ENCODE data around the gene TTC7B.

DNA sequence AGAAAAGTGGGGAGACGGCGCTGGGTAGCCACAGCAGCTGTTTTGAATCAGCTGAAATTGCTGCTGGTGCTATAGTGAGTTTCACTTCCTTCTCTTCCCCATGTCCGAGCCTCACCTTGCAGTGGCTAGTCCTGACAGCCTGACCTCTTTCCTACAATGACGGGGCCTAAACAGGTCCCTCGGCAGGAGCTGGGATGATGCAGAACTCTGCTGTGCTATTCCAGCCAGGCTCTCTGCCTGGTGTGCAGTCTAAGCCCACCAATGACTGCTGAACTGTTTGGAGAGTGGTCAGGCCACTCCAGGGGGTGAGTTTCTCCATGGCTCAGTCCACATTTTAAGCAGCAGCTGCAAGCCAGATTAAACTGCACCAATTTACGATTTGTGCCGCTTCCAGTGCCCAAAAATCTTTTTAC lies 207.3 kb downstream of the TTC7B start:
- TF ChIP-seq EP300 (IDR thresholded peaks at IDR 0.05; ENCODE audit: low read depth in 2 of 2, low read length in 2 of 2) (no peak), EP300 (CRISPR knock-in tag; IDR thresholded peaks at IDR 0.05; ENCODE audit: borderline replicate concordance) (no peak), CEBPG (CRISPR knock-in tag; IDR thresholded peaks at IDR 0.05) (no peak), FOXA3 (CRISPR knock-in tag; IDR thresholded peaks at IDR 0.05) (no peak), NONO (IDR thresholded peaks at IDR 0.05) (no peak), NONO (CRISPR knock-in tag; conservative IDR thresholded peaks at IDR 0.05) (no peak)
- TF ChIP-seq, protein P1, sequence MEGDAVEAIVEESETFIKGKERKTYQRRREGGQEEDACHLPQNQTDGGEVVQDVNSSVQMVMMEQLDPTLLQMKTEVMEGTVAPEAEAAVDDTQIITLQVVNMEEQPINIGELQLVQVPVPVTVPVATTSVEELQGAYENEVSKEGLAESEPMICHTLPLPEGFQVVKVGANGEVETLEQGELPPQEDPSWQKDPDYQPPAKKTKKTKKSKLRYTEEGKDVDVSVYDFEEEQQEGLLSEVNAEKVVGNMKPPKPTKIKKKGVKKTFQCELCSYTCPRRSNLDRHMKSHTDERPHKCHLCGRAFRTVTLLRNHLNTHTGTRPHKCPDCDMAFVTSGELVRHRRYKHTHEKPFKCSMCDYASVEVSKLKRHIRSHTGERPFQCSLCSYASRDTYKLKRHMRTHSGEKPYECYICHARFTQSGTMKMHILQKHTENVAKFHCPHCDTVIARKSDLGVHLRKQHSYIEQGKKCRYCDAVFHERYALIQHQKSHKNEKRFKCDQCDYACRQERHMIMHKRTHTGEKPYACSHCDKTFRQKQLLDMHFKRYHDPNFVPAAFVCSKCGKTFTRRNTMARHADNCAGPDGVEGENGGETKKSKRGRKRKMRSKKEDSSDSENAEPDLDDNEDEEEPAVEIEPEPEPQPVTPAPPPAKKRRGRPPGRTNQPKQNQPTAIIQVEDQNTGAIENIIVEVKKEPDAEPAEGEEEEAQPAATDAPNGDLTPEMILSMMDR (CRISPR knock-in tag; IDR thresholded peaks at IDR 0.05): no peak
